ENCODE measurements around the gene MYL12A.

- no peak for TF ChIP-seq POLR2A (IDR thresholded peaks at IDR 0.05; ENCODE audit: borderline replicate concordance, extremely low read depth, insufficient read depth, insufficient read length)
- TF ChIP-seq REST (IDR thresholded peaks at IDR 0.05; ENCODE audit: low read depth), result no peak
- no peak for TF ChIP-seq POLR2AphosphoS5 (IDR thresholded peaks at IDR 0.05; ENCODE audit: low read depth, low read length)
- peak; percentile 45 to 75 (median 74) for TF ChIP-seq CTCF (IDR thresholded peaks at IDR 0.05 in 2 of 3, conservative IDR thresholded peaks at IDR 0.05 in 1 of 3; ENCODE audit: borderline replicate concordance in 1 of 3, insufficient read depth in 1 of 3, low read depth in 2 of 3, low read length in 2 of 3)
- no peak for TF ChIP-seq SIN3A (IDR thresholded peaks at IDR 0.05; ENCODE audit: low read depth)
- no peak for TF ChIP-seq EZH2 (IDR thresholded peaks at IDR 0.05)
- TF ChIP-seq CEBPB (IDR thresholded peaks at IDR 0.05; ENCODE audit: low read depth), result peak; percentile 12; the same call in 1 of the 2 replicates
- no peak for TF ChIP-seq SP1 (IDR thresholded peaks at IDR 0.05; ENCODE audit: low read depth)
- no peak for TF ChIP-seq JUND (IDR thresholded peaks at IDR 0.05)
- TF ChIP-seq ATF3 (IDR thresholded peaks at IDR 0.05), result no peak
- TF ChIP-seq TCF7L2 (IDR thresholded peaks at IDR 0.05; ENCODE audit: borderline replicate concordance, extremely low read depth, insufficient read depth, insufficient read length), result no peak
Observed at GRCh38 chr18:3281456-3282400, 34.1 kb downstream of the MYL12A start.

Data from HCT116 (cell line).